Measurements from ENCODE around the gene LRP8.

The LRP8 gene

GRCh38 chr1:53203466-53203865 is 124.4 kb downstream of the LRP8 start:
- H3K79me2 ChIP-seq (ENCODE audit: insufficient read depth, low read depth), result no peaks in the 10 kb centered on the region; the same call in 1 of the 2 replicates
- H3K9ac ChIP-seq, result no peak overlapping the region
- H3K4me2 ChIP-seq, result no peak overlapping the region
- H3K36me3 ChIP-seq (ENCODE audit: insufficient read depth), result no peaks in the 10 kb centered on the region; the same call in 1 of the 2 replicates
- H4K20me1 ChIP-seq (ENCODE audit: insufficient read depth), result no peaks in the 10 kb centered on the region
- H3K27ac ChIP-seq, result no peak overlapping the region
- TF ChIP-seq CTCF (conservative IDR thresholded peaks at IDR 0.05; ENCODE audit: low read depth, low read length), result no peak
- no peak overlapping the region for H3K4me3 ChIP-seq (IDR thresholded peaks at IDR 0.05; ENCODE audit: insufficient read depth, low read depth, low read length)
- H2AFZ ChIP-seq (ENCODE audit: low read depth), result no peak overlapping the region
- H3K4me1 ChIP-seq (ENCODE audit: low read depth, poor library complexity, severe bottlenecking), result no peaks in the 10 kb centered on the region
- no peaks in the 10 kb centered on the region for H3K27me3 ChIP-seq (ENCODE audit: insufficient read depth, low read depth)

GRCh38 chr1:53198241-53198651 is 129.6 kb downstream of the LRP8 start:
- H2AFZ ChIP-seq (ENCODE audit: low read depth), result no peak overlapping the region
- H3K9ac ChIP-seq, result no peak overlapping the region
- H3K79me2 ChIP-seq (ENCODE audit: insufficient read depth, low read depth), result peaks cover 14% of the 10 kb centered on the region; the same call in 1 of the 2 replicates
- TF ChIP-seq CTCF (conservative IDR thresholded peaks at IDR 0.05; ENCODE audit: low read depth, low read length), result no peak
- H3K27ac ChIP-seq, result no peak overlapping the region
- no peak overlapping the region for H3K4me3 ChIP-seq (IDR thresholded peaks at IDR 0.05; ENCODE audit: insufficient read depth, low read depth, low read length)
- peak overlapping the region; percentile 92; the same call in 1 of the 2 replicates for H3K4me2 ChIP-seq
- H3K36me3 ChIP-seq (ENCODE audit: insufficient read depth), result no peaks in the 10 kb centered on the region
- peaks cover 14% of the 10 kb centered on the region for H3K4me1 ChIP-seq (ENCODE audit: low read depth, poor library complexity, severe bottlenecking)
- H3K27me3 ChIP-seq (ENCODE audit: insufficient read depth, low read depth), result no peaks in the 10 kb centered on the region
- H4K20me1 ChIP-seq (ENCODE audit: insufficient read depth), result no peaks in the 10 kb centered on the region

- H3K27ac ChIP-seq, result peak overlapping the region; percentile 77
- no peaks in the 10 kb centered on the region for H3K36me3 ChIP-seq (ENCODE audit: insufficient read depth)
- H3K9ac ChIP-seq, result peak overlapping the region; percentile 88
- H3K27me3 ChIP-seq (ENCODE audit: insufficient read depth, low read depth), result no peaks in the 10 kb centered on the region
- H4K20me1 ChIP-seq (ENCODE audit: insufficient read depth), result no peaks in the 10 kb centered on the region
- H3K4me2 ChIP-seq, result peak overlapping the region; percentile 92
- H3K79me2 ChIP-seq (ENCODE audit: insufficient read depth, low read depth), result peaks cover 14% of the 10 kb centered on the region; the same call in 1 of the 2 replicates
- peak overlapping the region; percentile 99 for H2AFZ ChIP-seq (ENCODE audit: low read depth)
- H3K4me1 ChIP-seq (ENCODE audit: low read depth, poor library complexity, severe bottlenecking), result peaks cover 14% of the 10 kb centered on the region
- peak overlapping the region; percentile 90 for H3K4me3 ChIP-seq (IDR thresholded peaks at IDR 0.05; ENCODE audit: insufficient read depth, low read depth, low read length)
- TF ChIP-seq CTCF (conservative IDR thresholded peaks at IDR 0.05; ENCODE audit: low read depth, low read length), result no peak
These were observed 130.3 kb downstream of the LRP8 start for GRCh38 chr1:53197291-53198200.

- H3K27me3 ChIP-seq (ENCODE audit: insufficient read depth, low read depth), result no peaks in the 10 kb centered on the region
- H3K4me3 ChIP-seq (IDR thresholded peaks at IDR 0.05; ENCODE audit: insufficient read depth, low read depth, low read length), result peak within 1 kb of the TSS; percentile 90
- peaks cover 14% of the 10 kb centered on the region; the same call in 1 of the 2 replicates for H3K79me2 ChIP-seq (ENCODE audit: insufficient read depth, low read depth)
- peak within 1 kb of the TSS; percentile 92 for H3K4me2 ChIP-seq
- H3K27ac ChIP-seq, result peak within 1 kb of the TSS; percentile 77
- H2AFZ ChIP-seq (ENCODE audit: low read depth), result peak within 1 kb of the TSS; percentile 99
- no peak for TF ChIP-seq CTCF (conservative IDR thresholded peaks at IDR 0.05; ENCODE audit: low read depth, low read length)
- H4K20me1 ChIP-seq (ENCODE audit: insufficient read depth), result no peaks in the 10 kb centered on the region
- H3K4me1 ChIP-seq (ENCODE audit: low read depth, poor library complexity, severe bottlenecking), result peaks cover 14% of the 10 kb centered on the region
- H3K9ac ChIP-seq, result peak within 1 kb of the TSS; percentile 88
- no peaks in the 10 kb centered on the region for H3K36me3 ChIP-seq (ENCODE audit: insufficient read depth)
These were observed 131.2 kb downstream of the LRP8 start, which contains the start of gene CPT2 for GRCh38 chr1:53196485-53197290. Gene CPT2, plus strand, starts transcription at chr1:53196824. Its CDS starts 120 bp downstream, at chr1:53196944.

Data from KMS-11 (cell line).